HL-60 (cell line): ENCODE results near the gene FBN2.
"Not testable (repeated sequence)": the region's sequence is repeated elsewhere in the genome, so short reads cannot be mapped to it uniquely, and the experiment has no call there.

ENCODE experiments used
- DNase-seq, 2 experiments: peaks; one replicate each; pipeline ENCODE4 v3.0.0-alpha.2; 2010 to 2020; ENCODE audit warnings: low read depth in 1 of 2, low spot score in 1 of 2
- H3K27ac ChIP-seq: fragments of 250-450 bp; sonication (Bioruptor Pico); replicated peaks from 2 replicates; pipeline ENCODE4 v1.5.1; 2020; ENCODE audit warnings: mild to moderate bottlenecking, moderate library complexity
- H3K27me3 ChIP-seq: fragments of 250-450 bp; sonication (Bioruptor Pico); 2 replicates; pipeline ENCODE4 v1.5.1; 2021; ENCODE audit warnings: mild to moderate bottlenecking, moderate library complexity; ENCODE audit not compliant: insufficient read depth, poor library complexity, severe bottlenecking
- H3K4me3 ChIP-seq: replicated peaks from 2 replicates; pipeline ENCODE4 v1.5.1; 2011; ENCODE audit warnings: mild to moderate bottlenecking, control low read depth, low read length; ENCODE audit not compliant: insufficient read depth
- GABPA ChIP-seq: IDR thresholded peaks from 2 replicates; pipeline ENCODE4 v1.6.1; 2012; ENCODE audit warnings: low read depth
- POLR2AphosphoS5 ChIP-seq: IDR thresholded peaks from 2 replicates; pipeline ENCODE4 v1.6.1; 2012; ENCODE audit warnings: low read depth
- SPI1 ChIP-seq: IDR thresholded peaks from 2 replicates; pipeline ENCODE4 v1.6.1; 2012; ENCODE audit warnings: low read depth, mild to moderate bottlenecking, borderline replicate concordance
- TF ChIP-seq, protein P1 (sequence below): IDR thresholded peaks from one replicate; pipeline ENCODE4 v1.5.1; 2011; ENCODE audit warnings: low read length, control low read depth, inconsistent platforms; ENCODE audit not compliant: insufficient read depth
- TF ChIP-seq, protein P2 (sequence below): IDR thresholded peaks from 2 replicates; pipeline ENCODE4 v1.6.1; 2012; ENCODE audit warnings: low read depth; ENCODE audit not compliant: insufficient replicate concordance

The FBN2 gene

DNA sequence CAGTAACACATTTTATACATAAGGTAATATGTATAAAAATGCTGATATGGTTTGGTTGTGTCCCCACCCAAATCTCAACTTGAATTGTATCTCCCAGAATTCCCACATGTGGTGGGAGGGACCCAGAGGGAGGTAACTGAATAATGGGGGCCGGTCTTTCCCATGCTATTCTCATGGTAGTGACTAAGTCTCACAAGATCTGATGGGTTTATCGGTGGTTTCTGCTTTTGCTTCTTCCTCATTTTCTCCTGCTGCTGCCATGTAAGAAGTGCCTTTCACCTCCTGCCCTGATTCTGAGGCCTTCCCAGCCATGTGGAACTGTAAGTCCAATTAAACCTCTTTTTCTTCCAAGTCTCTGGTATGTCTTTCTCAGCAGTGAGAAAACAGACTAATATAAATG, 137.3 kb downstream of the FBN2 start:
- DNase-seq, result peak in 1 of 2 experiments; percentile 26
- not testable (repeated sequence) for H3K27ac ChIP-seq, H3K27me3 ChIP-seq, H3K4me3 ChIP-seq
- TF ChIP-seq SPI1, result peak; percentile 37; the same call in 1 of the 2 replicates

GRCh38 chr5:128399111-128399510, 138.9 kb downstream of the FBN2 start:
- Histone ChIP-seq H3K27me3 (no peaks in the 10 kb centered on the region), H3K27ac (no peak overlapping the region), H3K4me3 (no peak overlapping the region)
- TF ChIP-seq SPI1 (no peak), GABPA (no peak), POLR2AphosphoS5 (no peak)
- TF ChIP-seq, protein P1, sequence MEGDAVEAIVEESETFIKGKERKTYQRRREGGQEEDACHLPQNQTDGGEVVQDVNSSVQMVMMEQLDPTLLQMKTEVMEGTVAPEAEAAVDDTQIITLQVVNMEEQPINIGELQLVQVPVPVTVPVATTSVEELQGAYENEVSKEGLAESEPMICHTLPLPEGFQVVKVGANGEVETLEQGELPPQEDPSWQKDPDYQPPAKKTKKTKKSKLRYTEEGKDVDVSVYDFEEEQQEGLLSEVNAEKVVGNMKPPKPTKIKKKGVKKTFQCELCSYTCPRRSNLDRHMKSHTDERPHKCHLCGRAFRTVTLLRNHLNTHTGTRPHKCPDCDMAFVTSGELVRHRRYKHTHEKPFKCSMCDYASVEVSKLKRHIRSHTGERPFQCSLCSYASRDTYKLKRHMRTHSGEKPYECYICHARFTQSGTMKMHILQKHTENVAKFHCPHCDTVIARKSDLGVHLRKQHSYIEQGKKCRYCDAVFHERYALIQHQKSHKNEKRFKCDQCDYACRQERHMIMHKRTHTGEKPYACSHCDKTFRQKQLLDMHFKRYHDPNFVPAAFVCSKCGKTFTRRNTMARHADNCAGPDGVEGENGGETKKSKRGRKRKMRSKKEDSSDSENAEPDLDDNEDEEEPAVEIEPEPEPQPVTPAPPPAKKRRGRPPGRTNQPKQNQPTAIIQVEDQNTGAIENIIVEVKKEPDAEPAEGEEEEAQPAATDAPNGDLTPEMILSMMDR, result no peak
- TF ChIP-seq, protein P2, sequence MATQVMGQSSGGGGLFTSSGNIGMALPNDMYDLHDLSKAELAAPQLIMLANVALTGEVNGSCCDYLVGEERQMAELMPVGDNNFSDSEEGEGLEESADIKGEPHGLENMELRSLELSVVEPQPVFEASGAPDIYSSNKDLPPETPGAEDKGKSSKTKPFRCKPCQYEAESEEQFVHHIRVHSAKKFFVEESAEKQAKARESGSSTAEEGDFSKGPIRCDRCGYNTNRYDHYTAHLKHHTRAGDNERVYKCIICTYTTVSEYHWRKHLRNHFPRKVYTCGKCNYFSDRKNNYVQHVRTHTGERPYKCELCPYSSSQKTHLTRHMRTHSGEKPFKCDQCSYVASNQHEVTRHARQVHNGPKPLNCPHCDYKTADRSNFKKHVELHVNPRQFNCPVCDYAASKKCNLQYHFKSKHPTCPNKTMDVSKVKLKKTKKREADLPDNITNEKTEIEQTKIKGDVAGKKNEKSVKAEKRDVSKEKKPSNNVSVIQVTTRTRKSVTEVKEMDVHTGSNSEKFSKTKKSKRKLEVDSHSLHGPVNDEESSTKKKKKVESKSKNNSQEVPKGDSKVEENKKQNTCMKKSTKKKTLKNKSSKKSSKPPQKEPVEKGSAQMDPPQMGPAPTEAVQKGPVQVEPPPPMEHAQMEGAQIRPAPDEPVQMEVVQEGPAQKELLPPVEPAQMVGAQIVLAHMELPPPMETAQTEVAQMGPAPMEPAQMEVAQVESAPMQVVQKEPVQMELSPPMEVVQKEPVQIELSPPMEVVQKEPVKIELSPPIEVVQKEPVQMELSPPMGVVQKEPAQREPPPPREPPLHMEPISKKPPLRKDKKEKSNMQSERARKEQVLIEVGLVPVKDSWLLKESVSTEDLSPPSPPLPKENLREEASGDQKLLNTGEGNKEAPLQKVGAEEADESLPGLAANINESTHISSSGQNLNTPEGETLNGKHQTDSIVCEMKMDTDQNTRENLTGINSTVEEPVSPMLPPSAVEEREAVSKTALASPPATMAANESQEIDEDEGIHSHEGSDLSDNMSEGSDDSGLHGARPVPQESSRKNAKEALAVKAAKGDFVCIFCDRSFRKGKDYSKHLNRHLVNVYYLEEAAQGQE, result no peak
- DNase-seq, result no peak

GRCh38 chr5:128397876-128398275, 140.2 kb downstream of the FBN2 start:
- no peak overlapping the region for H3K27ac ChIP-seq
- no peak for DNase-seq
- TF ChIP-seq GABPA (no peak), SPI1 (no peak), POLR2AphosphoS5 (no peak)
- TF ChIP-seq, protein P2, result no peak
- TF ChIP-seq, protein P1, result no peak
- H3K4me3 ChIP-seq, result no peak overlapping the region
- no peaks in the 10 kb centered on the region for H3K27me3 ChIP-seq

GRCh38 chr5:128395073-128395472, 143.0 kb downstream of the FBN2 start:
- no peak for DNase-seq
- TF ChIP-seq, protein P1, result no peak
- no peak for TF ChIP-seq POLR2AphosphoS5
- TF ChIP-seq, protein P2, result no peak
- TF ChIP-seq GABPA, result no peak
- TF ChIP-seq SPI1, result no peak
- Histone ChIP-seq H3K27me3 (no peaks in the 10 kb centered on the region), H3K27ac (no peak overlapping the region), H3K4me3 (no peak overlapping the region)
